ENCODE data around the gene CDH13. TPM values are rescaled to one million over a fixed set of nuclear protein-coding genes. Genes with fewer than 3 reads are reported as not detected.

CDH13 gene
- total and polyA plus RNA-seq, 10 of the 15 experiments (the other 5 are each of a cell fraction or from before 2014, with no cell fraction given) = under 0.01 to 0.05 TPM; not detected in 8

DNA sequence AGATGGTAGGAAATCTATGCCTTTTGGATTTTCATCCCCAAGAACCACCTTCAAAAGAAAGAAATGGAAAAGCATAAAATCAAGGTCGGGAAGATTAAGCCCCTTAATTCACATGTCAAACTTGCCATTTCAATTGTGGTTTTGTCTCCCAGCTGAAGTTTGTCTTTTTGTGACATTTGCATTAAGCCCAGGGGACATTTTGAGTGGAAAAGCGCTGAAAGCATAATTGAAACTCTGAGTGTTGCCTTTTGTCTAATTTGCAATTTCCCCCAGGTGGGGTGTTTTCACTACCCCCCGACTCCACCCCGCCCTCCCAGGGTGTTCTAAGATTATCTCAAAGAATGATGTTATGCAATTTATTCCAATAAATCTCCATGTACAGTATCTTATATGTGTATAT lies 396.2 kb downstream of the CDH13 start:
- no peak overlapping the region for H2AFZ ChIP-seq (ENCODE audit: control insufficient read depth, low read depth, low read length)
- no peak overlapping the region for H3K4me3 ChIP-seq
- FAIRE-seq = no peak
- ChIA-PET SMC1A (ENCODE audit: uncharacterized antibody, unreplicated experiment) (no interaction called here), CTCF (no interaction called here), RAD21 (ENCODE audit: unreplicated experiment) (no interaction called here), POLR2A (no interaction called here)
- H3K27ac ChIP-seq (ENCODE audit: control insufficient read depth, insufficient read depth) = no peak overlapping the region
- intact Hi-C loops (cut with micrococcal nuclease; ENCODE audit: unreplicated experiment) = no loop called here
- BruUV-seq (replicated peaks) = no TSS peak
- no peaks in the 10 kb centered on the region for H3K9me3 ChIP-seq (replicated peaks; ENCODE audit: control insufficient read depth, insufficient read depth, low read length)
- in situ Hi-C loops (cut with MboI) = no loop called here
- TF ChIP-seq, protein P1, sequence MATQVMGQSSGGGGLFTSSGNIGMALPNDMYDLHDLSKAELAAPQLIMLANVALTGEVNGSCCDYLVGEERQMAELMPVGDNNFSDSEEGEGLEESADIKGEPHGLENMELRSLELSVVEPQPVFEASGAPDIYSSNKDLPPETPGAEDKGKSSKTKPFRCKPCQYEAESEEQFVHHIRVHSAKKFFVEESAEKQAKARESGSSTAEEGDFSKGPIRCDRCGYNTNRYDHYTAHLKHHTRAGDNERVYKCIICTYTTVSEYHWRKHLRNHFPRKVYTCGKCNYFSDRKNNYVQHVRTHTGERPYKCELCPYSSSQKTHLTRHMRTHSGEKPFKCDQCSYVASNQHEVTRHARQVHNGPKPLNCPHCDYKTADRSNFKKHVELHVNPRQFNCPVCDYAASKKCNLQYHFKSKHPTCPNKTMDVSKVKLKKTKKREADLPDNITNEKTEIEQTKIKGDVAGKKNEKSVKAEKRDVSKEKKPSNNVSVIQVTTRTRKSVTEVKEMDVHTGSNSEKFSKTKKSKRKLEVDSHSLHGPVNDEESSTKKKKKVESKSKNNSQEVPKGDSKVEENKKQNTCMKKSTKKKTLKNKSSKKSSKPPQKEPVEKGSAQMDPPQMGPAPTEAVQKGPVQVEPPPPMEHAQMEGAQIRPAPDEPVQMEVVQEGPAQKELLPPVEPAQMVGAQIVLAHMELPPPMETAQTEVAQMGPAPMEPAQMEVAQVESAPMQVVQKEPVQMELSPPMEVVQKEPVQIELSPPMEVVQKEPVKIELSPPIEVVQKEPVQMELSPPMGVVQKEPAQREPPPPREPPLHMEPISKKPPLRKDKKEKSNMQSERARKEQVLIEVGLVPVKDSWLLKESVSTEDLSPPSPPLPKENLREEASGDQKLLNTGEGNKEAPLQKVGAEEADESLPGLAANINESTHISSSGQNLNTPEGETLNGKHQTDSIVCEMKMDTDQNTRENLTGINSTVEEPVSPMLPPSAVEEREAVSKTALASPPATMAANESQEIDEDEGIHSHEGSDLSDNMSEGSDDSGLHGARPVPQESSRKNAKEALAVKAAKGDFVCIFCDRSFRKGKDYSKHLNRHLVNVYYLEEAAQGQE (IDR thresholded peaks at IDR 0.05; ENCODE audit: low read depth, low read length) = no peak
- no peak for DNase-seq (ENCODE audit: low read depth, low spot score)
- H4K20me1 ChIP-seq (ENCODE audit: control insufficient read depth, insufficient read depth) = no peaks in the 10 kb centered on the region
- no peak for ATAC-seq
- H3K4me1 ChIP-seq (ENCODE audit: control insufficient read depth, insufficient read depth, low read length) = no peaks in the 10 kb centered on the region
- H3K36me3 ChIP-seq (ENCODE audit: control insufficient read depth in 2 of 2, insufficient read depth in 2 of 2, low read length in 1 of 2) = no peaks in the 10 kb centered on the region
- H3K79me2 ChIP-seq (ENCODE audit: control insufficient read depth, insufficient read depth, low read length) = no peaks in the 10 kb centered on the region
- 2% methylated on average over 4 of the region's 4 CpGs for WGBS (ENCODE audit: insufficient coverage, insufficient replicate concordance, low lambda C conversion rate, missing lambda C conversion rate)
- no peak overlapping the region for H3K9ac ChIP-seq (ENCODE audit: control insufficient read depth, insufficient read depth, low read length)
- H3K4me2 ChIP-seq (ENCODE audit: control insufficient read depth, insufficient read depth) = no peak overlapping the region
- no peaks in the 10 kb centered on the region for H3K27me3 ChIP-seq (replicated peaks in 1 of 2; ENCODE audit: control insufficient read depth in 2 of 2, insufficient read depth in 2 of 2, low read length in 1 of 2)

DNA sequence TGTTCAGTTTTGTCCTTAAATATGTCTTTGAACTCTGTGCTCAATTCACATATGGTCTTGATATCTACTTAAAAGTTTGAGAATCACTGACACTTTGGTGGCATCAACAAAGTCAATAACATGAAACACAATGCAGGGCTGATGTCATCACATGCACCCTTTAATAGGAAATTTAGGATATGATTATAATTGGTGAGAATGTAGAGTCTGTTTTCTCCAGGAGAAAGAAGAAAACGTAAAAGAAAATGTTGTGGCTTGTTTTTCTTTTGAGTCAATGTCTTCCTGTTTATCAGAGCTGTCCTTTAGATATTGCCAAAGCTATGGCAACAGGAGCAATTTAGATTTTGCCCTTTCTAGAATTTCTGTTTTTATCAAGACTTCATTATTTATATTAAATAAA lies 396.9 kb downstream of the CDH13 start:
- 0% methylated on average over 1 of the region's 1 CpG for WGBS (ENCODE audit: insufficient coverage, insufficient replicate concordance, low lambda C conversion rate, missing lambda C conversion rate)
- no peaks in the 10 kb centered on the region for H3K27me3 ChIP-seq (replicated peaks in 1 of 2; ENCODE audit: control insufficient read depth in 2 of 2, insufficient read depth in 2 of 2, low read length in 1 of 2)
- H3K9me3 ChIP-seq (replicated peaks; ENCODE audit: control insufficient read depth, insufficient read depth, low read length) = no peaks in the 10 kb centered on the region
- RAD21 ChIA-PET (ENCODE audit: unreplicated experiment) = no interaction called here
- DNase-seq (ENCODE audit: low read depth, low spot score) = no peak
- H3K4me2 ChIP-seq (ENCODE audit: control insufficient read depth, insufficient read depth) = no peak overlapping the region
- H3K4me1 ChIP-seq (ENCODE audit: control insufficient read depth, insufficient read depth, low read length) = no peaks in the 10 kb centered on the region
- CTCF ChIA-PET = no interaction called here
- no peak overlapping the region for H3K4me3 ChIP-seq
- no peaks in the 10 kb centered on the region for H4K20me1 ChIP-seq (ENCODE audit: control insufficient read depth, insufficient read depth)
- in situ Hi-C loops (cut with MboI) = no loop called here
- H3K79me2 ChIP-seq (ENCODE audit: control insufficient read depth, insufficient read depth, low read length) = no peaks in the 10 kb centered on the region
- intact Hi-C loops (cut with micrococcal nuclease; ENCODE audit: unreplicated experiment) = no loop called here
- no TSS peak for BruUV-seq (replicated peaks)
- POLR2A ChIA-PET = no interaction called here
- H3K9ac ChIP-seq (ENCODE audit: control insufficient read depth, insufficient read depth, low read length) = no peak overlapping the region
- H3K36me3 ChIP-seq (ENCODE audit: control insufficient read depth in 2 of 2, insufficient read depth in 2 of 2, low read length in 1 of 2) = no peaks in the 10 kb centered on the region
- no peak overlapping the region for H2AFZ ChIP-seq (ENCODE audit: control insufficient read depth, low read depth, low read length)
- ATAC-seq = no peak
- H3K27ac ChIP-seq (ENCODE audit: control insufficient read depth, insufficient read depth) = no peak overlapping the region
- FAIRE-seq = no peak
- SMC1A ChIA-PET (ENCODE audit: uncharacterized antibody, unreplicated experiment) = no interaction called here
- TF ChIP-seq, protein P2, sequence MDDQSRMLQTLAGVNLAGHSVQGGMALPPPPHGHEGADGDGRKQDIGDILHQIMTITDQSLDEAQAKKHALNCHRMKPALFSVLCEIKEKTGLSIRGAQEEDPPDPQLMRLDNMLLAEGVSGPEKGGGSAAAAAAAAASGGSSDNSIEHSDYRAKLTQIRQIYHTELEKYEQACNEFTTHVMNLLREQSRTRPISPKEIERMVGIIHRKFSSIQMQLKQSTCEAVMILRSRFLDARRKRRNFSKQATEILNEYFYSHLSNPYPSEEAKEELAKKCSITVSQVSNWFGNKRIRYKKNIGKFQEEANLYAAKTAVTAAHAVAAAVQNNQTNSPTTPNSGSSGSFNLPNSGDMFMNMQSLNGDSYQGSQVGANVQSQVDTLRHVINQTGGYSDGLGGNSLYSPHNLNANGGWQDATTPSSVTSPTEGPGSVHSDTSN (IDR thresholded peaks at IDR 0.05; ENCODE audit: insufficient replicate concordance, low read depth, low read length) = no peak
- TF ChIP-seq SMARCA5 (IDR thresholded peaks at IDR 0.05) (no peak), MEF2B (IDR thresholded peaks at IDR 0.05; ENCODE audit: partially characterized antibody, poor library complexity, severe bottlenecking) (no peak), RUNX3 (IDR thresholded peaks at IDR 0.05; ENCODE audit: low read length) (no peak), CHD1 (IDR thresholded peaks at IDR 0.05; ENCODE audit: low read depth, low read length) (no peak), ZZZ3 (IDR thresholded peaks at IDR 0.05; ENCODE audit: control insufficient read depth, insufficient read length, low read depth) (no peak), SMAD5 (IDR thresholded peaks at IDR 0.05; ENCODE audit: low read depth) (no peak), MXI1 (IDR thresholded peaks at IDR 0.05; ENCODE audit: low read depth, low read length) (no peak)
- TF ChIP-seq, protein P3, sequence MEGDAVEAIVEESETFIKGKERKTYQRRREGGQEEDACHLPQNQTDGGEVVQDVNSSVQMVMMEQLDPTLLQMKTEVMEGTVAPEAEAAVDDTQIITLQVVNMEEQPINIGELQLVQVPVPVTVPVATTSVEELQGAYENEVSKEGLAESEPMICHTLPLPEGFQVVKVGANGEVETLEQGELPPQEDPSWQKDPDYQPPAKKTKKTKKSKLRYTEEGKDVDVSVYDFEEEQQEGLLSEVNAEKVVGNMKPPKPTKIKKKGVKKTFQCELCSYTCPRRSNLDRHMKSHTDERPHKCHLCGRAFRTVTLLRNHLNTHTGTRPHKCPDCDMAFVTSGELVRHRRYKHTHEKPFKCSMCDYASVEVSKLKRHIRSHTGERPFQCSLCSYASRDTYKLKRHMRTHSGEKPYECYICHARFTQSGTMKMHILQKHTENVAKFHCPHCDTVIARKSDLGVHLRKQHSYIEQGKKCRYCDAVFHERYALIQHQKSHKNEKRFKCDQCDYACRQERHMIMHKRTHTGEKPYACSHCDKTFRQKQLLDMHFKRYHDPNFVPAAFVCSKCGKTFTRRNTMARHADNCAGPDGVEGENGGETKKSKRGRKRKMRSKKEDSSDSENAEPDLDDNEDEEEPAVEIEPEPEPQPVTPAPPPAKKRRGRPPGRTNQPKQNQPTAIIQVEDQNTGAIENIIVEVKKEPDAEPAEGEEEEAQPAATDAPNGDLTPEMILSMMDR (IDR thresholded peaks at IDR 0.05 in 2 of 3, conservative IDR thresholded peaks at IDR 0.05 in 1 of 3; ENCODE audit: control insufficient read depth in 2 of 3, extremely low read depth in 1 of 3, insufficient read depth in 1 of 3, low read depth in 3 of 3, low read length in 3 of 3) = no peak
